ENCODE data around the gene SEPTIN12. TPM values are rescaled to one million over a fixed set of nuclear protein-coding genes. Genes with fewer than 3 reads are reported as not detected.

The SEPTIN12 gene
- total and polyA plus RNA-seq, 10 of the 15 experiments (the other 5 are each of a cell fraction or from before 2014, with no cell fraction given), result not detected

DNA sequence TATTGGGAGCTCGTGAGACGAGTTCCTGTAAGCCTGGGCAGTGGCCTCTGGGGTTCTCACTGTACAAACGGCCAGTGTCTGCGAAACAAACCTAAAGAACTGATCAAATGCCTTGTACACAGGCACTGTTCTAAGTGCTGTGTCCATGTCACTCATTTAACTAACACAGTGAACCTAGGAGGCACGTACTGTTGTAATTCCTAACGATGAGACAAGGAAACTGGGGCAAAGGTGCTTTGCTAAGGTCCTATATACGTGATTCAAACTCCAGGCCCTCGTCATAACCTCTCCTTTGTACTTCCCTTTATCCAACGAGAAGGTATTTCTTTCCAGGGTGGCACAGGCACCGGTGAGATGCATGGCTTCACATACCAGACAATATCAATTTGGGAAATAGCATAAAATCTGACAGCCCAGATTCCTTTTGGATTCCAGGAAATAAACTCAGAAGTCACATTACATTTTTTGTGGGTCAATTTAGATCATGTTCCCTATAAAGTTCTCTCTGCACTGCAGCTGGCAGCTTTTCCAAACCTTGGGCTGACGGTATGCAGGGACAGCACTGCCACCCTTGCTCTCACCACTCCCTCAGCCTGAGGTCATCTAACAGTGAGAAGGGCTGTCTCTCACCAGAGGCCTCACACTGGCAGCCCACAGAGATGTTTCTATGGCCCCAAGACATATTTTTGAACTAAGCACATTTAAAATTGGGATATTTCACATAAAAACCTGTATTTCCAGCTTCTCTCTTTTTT is 40.6 kb upstream of the SEPTIN12 start (continued):
- TF ChIP-seq, protein P1, sequence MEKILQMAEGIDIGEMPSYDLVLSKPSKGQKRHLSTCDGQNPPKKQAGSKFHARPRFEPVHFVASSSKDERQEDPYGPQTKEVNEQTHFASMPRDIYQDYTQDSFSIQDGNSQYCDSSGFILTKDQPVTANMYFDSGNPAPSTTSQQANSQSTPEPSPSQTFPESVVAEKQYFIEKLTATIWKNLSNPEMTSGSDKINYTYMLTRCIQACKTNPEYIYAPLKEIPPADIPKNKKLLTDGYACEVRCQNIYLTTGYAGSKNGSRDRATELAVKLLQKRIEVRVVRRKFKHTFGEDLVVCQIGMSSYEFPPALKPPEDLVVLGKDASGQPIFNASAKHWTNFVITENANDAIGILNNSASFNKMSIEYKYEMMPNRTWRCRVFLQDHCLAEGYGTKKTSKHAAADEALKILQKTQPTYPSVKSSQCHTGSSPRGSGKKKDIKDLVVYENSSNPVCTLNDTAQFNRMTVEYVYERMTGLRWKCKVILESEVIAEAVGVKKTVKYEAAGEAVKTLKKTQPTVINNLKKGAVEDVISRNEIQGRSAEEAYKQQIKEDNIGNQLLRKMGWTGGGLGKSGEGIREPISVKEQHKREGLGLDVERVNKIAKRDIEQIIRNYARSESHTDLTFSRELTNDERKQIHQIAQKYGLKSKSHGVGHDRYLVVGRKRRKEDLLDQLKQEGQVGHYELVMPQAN (conservative IDR thresholded peaks at IDR 0.05), result no peak
- TF ChIP-seq, protein P2, sequence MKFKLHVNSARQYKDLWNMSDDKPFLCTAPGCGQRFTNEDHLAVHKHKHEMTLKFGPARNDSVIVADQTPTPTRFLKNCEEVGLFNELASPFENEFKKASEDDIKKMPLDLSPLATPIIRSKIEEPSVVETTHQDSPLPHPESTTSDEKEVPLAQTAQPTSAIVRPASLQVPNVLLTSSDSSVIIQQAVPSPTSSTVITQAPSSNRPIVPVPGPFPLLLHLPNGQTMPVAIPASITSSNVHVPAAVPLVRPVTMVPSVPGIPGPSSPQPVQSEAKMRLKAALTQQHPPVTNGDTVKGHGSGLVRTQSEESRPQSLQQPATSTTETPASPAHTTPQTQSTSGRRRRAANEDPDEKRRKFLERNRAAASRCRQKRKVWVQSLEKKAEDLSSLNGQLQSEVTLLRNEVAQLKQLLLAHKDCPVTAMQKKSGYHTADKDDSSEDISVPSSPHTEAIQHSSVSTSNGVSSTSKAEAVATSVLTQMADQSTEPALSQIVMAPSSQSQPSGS (IDR thresholded peaks at IDR 0.05; ENCODE audit: low read length), result no peak
- TF ChIP-seq FOXM1 (IDR thresholded peaks at IDR 0.05; ENCODE audit: low read depth, low read length) (no peak), ZNF622 (IDR thresholded peaks at IDR 0.05) (no peak), RELA (IDR thresholded peaks at IDR 0.05; ENCODE audit: borderline replicate concordance, partially characterized antibody) (no peak)

DNA sequence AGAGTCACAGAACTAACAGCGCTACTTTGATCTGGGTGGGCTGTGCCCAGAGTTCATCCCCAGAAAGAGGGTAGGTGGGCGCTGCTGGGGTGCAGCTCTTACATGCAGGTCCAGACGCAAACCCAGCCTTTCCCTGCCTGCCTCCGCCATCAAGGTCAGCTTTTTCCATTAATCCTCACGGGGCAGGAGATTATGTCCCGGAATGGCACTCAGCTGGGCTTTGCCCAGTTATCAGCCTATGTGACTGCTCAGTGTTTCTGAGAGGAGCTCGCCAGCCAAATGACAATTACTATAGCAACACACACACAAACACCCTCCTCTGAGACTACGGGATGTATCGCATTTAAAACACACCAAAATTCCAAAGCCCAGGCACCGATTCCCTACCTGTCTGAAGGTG is 38.8 kb upstream of the SEPTIN12 start:
- ChIA-PET SMC1A (ENCODE audit: uncharacterized antibody, unreplicated experiment) (no interaction called here), CTCF (no interaction called here), POLR2A (interaction anchor here (0.8 kb wide), 1 partner anchor 8 kb away, joined by 3 read pairs; no protein-coding TSS in a partner anchor), RAD21 (ENCODE audit: unreplicated experiment) (no interaction called here)
- in situ Hi-C loops (cut with MboI), result no loop called here
- WGBS (ENCODE audit: insufficient coverage, insufficient replicate concordance, low lambda C conversion rate, missing lambda C conversion rate), result 97% methylated on average over 10 of the region's 10 CpGs
- Histone ChIP-seq H3K9ac (ENCODE audit: control insufficient read depth, insufficient read depth, low read length) (no peak overlapping the region), H4K20me1 (ENCODE audit: control insufficient read depth, insufficient read depth) (0 out of 2 replicates have a peak, but pooled peaks cover 2% of the 10 kb centered on the region), H2AFZ (ENCODE audit: control insufficient read depth, low read depth, low read length) (no peak overlapping the region), H3K9me3 (replicated peaks; ENCODE audit: control insufficient read depth, insufficient read depth, low read length) (no peaks in the 10 kb centered on the region), H3K4me2 (ENCODE audit: control insufficient read depth, insufficient read depth) (no peak overlapping the region), H3K36me3 (ENCODE audit: control insufficient read depth in 2 of 2, insufficient read depth in 2 of 2, low read length in 1 of 2) (peaks cover 38 to 46% of the 10 kb centered on the region in 2 experiments), H3K4me3 (no peak overlapping the region), H3K4me1 (ENCODE audit: control insufficient read depth, insufficient read depth, low read length) (no peaks in the 10 kb centered on the region), H3K79me2 (ENCODE audit: control insufficient read depth, insufficient read depth, low read length) (no peaks in the 10 kb centered on the region), H3K27me3 (replicated peaks in 1 of 2; ENCODE audit: control insufficient read depth in 2 of 2, insufficient read depth in 2 of 2, low read length in 1 of 2) (no peaks in the 10 kb centered on the region), H3K27ac (ENCODE audit: control insufficient read depth, insufficient read depth) (no peak overlapping the region)
- FAIRE-seq (no peak), DNase-seq (ENCODE audit: low read depth, low spot score) (no peak), ATAC-seq (no peak)
- intact Hi-C loops (cut with micrococcal nuclease; ENCODE audit: unreplicated experiment), result no loop called here
- BruUV-seq (replicated peaks), result no TSS peak
- TF ChIP-seq SMARCA5 (IDR thresholded peaks at IDR 0.05) (no peak), FOXM1 (IDR thresholded peaks at IDR 0.05; ENCODE audit: low read depth, low read length) (no peak), ESRRA (IDR thresholded peaks at IDR 0.05; ENCODE audit: low read length) (no peak), ETV6 (conservative IDR thresholded peaks at IDR 0.05 in 1 of 2, IDR thresholded peaks at IDR 0.05 in 1 of 2; ENCODE audit: borderline replicate concordance in 1 of 2, low read depth in 1 of 2) (no peak), NR2C1 (IDR thresholded peaks at IDR 0.05) (no peak), ZNF207 (IDR thresholded peaks at IDR 0.05; ENCODE audit: borderline replicate concordance) (no peak), PML (IDR thresholded peaks at IDR 0.05; ENCODE audit: low read length) (no peak), TCF12 (IDR thresholded peaks at IDR 0.05; ENCODE audit: low read depth, low read length) (no peak), RAD51 (IDR thresholded peaks at IDR 0.05) (no peak), STAT1 (conservative IDR thresholded peaks at IDR 0.05) (no peak), KAT2A (conservative IDR thresholded peaks at IDR 0.05; ENCODE audit: control insufficient read depth, low read depth, low read length) (no peak)
- TF ChIP-seq, protein P3, sequence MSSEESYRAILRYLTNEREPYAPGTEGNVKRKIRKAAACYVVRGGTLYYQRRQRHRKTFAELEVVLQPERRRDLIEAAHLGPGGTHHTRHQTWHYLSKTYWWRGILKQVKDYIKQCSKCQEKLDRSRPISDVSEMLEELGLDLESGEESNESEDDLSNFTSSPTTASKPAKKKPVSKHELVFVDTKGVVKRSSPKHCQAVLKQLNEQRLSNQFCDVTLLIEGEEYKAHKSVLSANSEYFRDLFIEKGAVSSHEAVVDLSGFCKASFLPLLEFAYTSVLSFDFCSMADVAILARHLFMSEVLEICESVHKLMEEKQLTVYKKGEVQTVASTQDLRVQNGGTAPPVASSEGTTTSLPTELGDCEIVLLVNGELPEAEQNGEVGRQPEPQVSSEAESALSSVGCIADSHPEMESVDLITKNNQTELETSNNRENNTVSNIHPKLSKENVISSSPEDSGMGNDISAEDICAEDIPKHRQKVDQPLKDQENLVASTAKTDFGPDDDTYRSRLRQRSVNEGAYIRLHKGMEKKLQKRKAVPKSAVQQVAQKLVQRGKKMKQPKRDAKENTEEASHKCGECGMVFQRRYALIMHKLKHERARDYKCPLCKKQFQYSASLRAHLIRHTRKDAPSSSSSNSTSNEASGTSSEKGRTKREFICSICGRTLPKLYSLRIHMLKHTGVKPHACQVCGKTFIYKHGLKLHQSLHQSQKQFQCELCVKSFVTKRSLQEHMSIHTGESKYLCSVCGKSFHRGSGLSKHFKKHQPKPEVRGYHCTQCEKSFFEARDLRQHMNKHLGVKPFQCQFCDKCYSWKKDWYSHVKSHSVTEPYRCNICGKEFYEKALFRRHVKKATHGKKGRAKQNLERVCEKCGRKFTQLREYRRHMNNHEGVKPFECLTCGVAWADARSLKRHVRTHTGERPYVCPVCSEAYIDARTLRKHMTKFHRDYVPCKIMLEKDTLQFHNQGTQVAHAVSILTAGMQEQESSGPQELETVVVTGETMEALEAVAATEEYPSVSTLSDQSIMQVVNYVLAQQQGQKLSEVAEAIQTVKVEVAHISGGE (CRISPR knock-in tag; IDR thresholded peaks at IDR 0.05), result no peak
